A549 treated with AZD9567 at 1 μM for 4 hours (cell line): ENCODE data around the gene PIK3R5. TPM values are rescaled to one million over a fixed set of nuclear protein-coding genes. Genes with fewer than 3 reads are reported as not detected.

Experiments used
- total RNA-seq: library from RNA; stranded (reverse); fragments of 200-300 nt; extraction: Qiagen RNA extraction; gene quantifications from 5 replicates; pipeline ENCODE4 v1.2.3, GENCODE V29; 2022; ENCODE audit not compliant: insufficient read depth

Gene PIK3R5, protein sequence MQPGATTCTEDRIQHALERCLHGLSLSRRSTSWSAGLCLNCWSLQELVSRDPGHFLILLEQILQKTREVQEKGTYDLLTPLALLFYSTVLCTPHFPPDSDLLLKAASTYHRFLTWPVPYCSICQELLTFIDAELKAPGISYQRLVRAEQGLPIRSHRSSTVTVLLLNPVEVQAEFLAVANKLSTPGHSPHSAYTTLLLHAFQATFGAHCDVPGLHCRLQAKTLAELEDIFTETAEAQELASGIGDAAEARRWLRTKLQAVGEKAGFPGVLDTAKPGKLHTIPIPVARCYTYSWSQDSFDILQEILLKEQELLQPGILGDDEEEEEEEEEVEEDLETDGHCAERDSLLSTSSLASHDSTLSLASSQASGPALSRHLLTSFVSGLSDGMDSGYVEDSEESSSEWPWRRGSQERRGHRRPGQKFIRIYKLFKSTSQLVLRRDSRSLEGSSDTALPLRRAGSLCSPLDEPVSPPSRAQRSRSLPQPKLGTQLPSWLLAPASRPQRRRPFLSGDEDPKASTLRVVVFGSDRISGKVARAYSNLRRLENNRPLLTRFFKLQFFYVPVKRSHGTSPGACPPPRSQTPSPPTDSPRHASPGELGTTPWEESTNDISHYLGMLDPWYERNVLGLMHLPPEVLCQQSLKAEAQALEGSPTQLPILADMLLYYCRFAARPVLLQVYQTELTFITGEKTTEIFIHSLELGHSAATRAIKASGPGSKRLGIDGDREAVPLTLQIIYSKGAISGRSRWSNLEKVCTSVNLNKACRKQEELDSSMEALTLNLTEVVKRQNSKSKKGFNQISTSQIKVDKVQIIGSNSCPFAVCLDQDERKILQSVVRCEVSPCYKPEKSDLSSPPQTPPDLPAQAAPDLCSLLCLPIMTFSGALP
- total RNA-seq = 0.04 TPM in 1 of 5 replicates, not detected in the others

DNA sequence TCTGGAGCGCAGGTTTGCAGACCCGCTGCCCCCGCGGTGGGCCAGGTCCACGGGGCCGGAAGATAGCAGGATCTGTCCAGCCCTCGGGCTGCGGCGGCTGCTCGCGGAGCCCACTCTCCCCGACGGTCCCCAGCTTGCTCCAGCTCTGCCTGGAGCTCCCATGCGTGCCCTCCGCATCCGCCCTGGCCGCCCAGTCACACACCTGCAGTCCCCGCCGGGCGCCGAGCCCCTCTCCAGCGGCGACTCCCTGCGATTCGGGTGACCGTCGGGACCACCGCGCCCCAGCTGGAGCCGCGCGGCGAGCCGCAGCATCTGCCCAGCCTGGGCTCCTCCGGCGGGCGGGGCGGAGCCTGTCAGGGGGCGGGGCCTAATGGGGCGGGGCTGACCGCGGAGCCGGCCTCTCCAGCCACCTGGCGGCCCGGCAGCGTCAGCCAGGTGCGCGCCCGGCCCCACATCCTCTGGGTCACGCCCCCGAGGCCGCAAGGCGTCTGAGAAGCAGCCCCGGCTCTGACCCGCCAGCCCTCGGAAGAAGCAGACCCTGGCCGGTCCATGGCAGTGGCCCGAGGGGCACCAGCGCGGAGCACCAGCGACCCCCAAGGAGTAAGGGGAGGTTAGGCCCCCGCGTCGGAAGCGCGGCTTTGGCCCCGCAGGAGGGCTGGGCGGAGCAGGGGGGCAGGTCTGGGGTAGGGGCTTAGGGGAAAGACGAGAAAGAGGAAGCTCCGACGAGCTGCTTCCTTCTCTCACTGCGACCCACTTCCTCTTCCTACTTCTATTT, at the start of gene PIK3R5:
Gene PIK3R5 (minus strand): TSS at position 314 of the 775 bp plus-strand sequence. CDS start 54,213 bp downstream, outside the sequence.

DNA sequence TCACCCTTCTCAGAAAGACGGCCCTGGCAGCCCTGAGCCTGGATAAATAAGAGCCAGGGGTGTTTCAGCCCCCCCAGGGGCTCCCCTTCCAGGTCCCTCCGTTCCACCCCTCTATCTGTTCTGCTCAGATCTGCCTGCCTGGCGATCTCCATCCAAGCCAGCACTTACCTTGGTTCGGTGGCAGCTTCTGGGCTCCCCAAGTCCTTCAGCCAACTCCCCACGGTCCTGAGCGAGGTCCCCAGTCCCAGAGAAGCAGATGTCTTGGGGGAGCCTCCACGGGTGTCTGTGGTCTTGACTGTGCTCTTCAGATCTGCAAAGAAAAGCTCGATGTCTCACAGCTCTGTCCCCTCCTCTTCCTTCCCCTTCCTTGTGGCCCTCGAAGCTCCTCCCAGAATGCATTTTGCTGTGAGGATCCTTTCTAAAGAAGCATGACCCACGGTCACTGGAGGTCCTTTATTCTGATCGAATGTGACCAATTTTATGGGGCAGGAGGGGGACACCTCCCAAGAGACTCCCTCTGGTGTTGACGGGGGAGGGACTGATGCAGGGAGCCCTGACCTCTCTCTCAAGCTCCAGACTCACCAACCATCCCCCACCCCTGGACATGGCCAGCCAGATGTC, 98.0 kb downstream of the PIK3R5 start, which contains the start of gene PIK3R6:
Gene PIK3R6 (minus strand): TSS at position 314 of the 621 bp plus-strand sequence. CDS start 17,880 bp downstream, outside the sequence.

Other genes starting within 250 kb of the PIK3R5 start
- gene CCDC42, start 220.9 kb downstream of the PIK3R5 start, total RNA-seq = not detected in 5 replicates
- not detected in 5 replicates for gene SPDYE4, start 207.2 kb downstream of the PIK3R5 start, total RNA-seq
- not detected in 5 replicates for gene MFSD6L, start 166.3 kb downstream of the PIK3R5 start, total RNA-seq
- 0.03 TPM in 1 of 5 replicates, not detected in the others for gene PIK3R6, start 98.0 kb downstream of the PIK3R5 start, total RNA-seq
- 0.34 to 1.1 TPM (median 0.47 TPM) in 5 replicates for gene NTN1, start 55.8 kb upstream of the PIK3R5 start, total RNA-seq